Activated CD4-positive, alpha-beta T cell treated with anti-CD3 and anti-CD28 coated beads, Interleukin-2, amount 10 ng/mL, durations not matched to agents 7 days and 5 days (primary cell): ENCODE data around the gene LMO7. TPM values are rescaled to one million over a fixed set of nuclear protein-coding genes. Genes with fewer than 3 reads are reported as not detected.
"Not testable (repeated sequence)": the region's sequence is repeated elsewhere in the genome, so short reads cannot be mapped to it uniquely, and the experiment has no call there.

ENCODE experiments used
- CTCF ChIA-PET: fragments of 350-600 bp; sonication (Branson Sonifier 250); formaldehyde crosslinking; loops from one replicate; lab custom pipeline; 2021; ENCODE audit warnings: antibody characterized with exemption; lab: Charles Lee
- POLR2A ChIA-PET: fragments of 350-600 bp; sonication (Branson Sonifier 250); formaldehyde crosslinking; loops from one replicate; lab custom pipeline; 2021; ENCODE audit warnings: antibody characterized with exemption; lab: Charles Lee
- DNase-seq: peaks from one replicate; pipeline ENCODE4 v3.0.0-alpha.2; 2020
- H3K27ac Mint-ChIP-seq: one replicate; pipeline ENCODE4 v1.8.0; 2021; ENCODE audit warnings: mild to moderate bottlenecking, moderate library complexity, mixed read lengths
- H3K27me3 Mint-ChIP-seq: one replicate; pipeline ENCODE4 v1.8.0; 2021; ENCODE audit warnings: mixed read lengths
- H3K36me3 Mint-ChIP-seq: one replicate; pipeline ENCODE4 v1.8.0; 2021; ENCODE audit warnings: low read depth, mixed read lengths
- H3K4me1 Mint-ChIP-seq: one replicate; pipeline ENCODE4 v1.8.0; 2021; ENCODE audit warnings: mixed read lengths
- H3K4me3 Mint-ChIP-seq: one replicate; pipeline ENCODE4 v1.8.0; 2021; ENCODE audit warnings: mild to moderate bottlenecking, moderate library complexity, mixed read lengths
- H3K9me3 Mint-ChIP-seq: one replicate; pipeline ENCODE4 v1.8.0; 2021; ENCODE audit warnings: mixed read lengths
- total RNA-seq, 2 experiments: library from RNA; stranded (reverse); gene quantifications; one replicate each; pipeline ENCODE4 v1.2.3, GENCODE V29; 2021

LMO7 gene
- total RNA-seq, 2 experiments from 2014 or later: 23.1 to 30.7 TPM

- H3K27ac Mint-ChIP-seq: no peak overlapping the region
- ChIA-PET POLR2A (no interaction called here), CTCF (no interaction called here)
- peaks cover 12% of the 10 kb centered on the region for H3K36me3 Mint-ChIP-seq
- DNase-seq: no peak
- peaks cover 10% of the 10 kb centered on the region for H3K4me1 Mint-ChIP-seq
- H3K27me3 Mint-ChIP-seq: no peaks in the 10 kb centered on the region
- H3K4me3 Mint-ChIP-seq: no peak overlapping the region
- peaks cover 9% of the 10 kb centered on the region for H3K9me3 Mint-ChIP-seq
Observed at GRCh38 chr13:75771226-75771625, 135.1 kb downstream of the LMO7 start.

- Mint-ChIP-seq H3K9me3 (peaks cover 8% of the 10 kb centered on the region), H3K4me1 (peaks cover 4% of the 10 kb centered on the region), H3K27ac (no peak overlapping the region), H3K36me3 (peaks cover 6% of the 10 kb centered on the region), H3K4me3 (no peak overlapping the region), H3K27me3 (no peaks in the 10 kb centered on the region)
- ChIA-PET CTCF (interaction anchor here (1.4 kb wide), 1 partner anchor 12 kb away, joined by 5 read pairs; no protein-coding TSS in a partner anchor), POLR2A (no interaction called here)
- DNase-seq: no peak
Observed at GRCh38 chr13:75771818-75772217, 135.7 kb downstream of the LMO7 start.

- no peak for DNase-seq
- H3K27me3 Mint-ChIP-seq: no peaks in the 10 kb centered on the region
- peaks cover 15% of the 10 kb centered on the region for H3K9me3 Mint-ChIP-seq
- peaks cover 12% of the 10 kb centered on the region for H3K36me3 Mint-ChIP-seq
- ChIA-PET CTCF (no interaction called here), POLR2A (no interaction called here)
- H3K4me3 Mint-ChIP-seq: no peak overlapping the region
- no peaks in the 10 kb centered on the region for H3K4me1 Mint-ChIP-seq
- H3K27ac Mint-ChIP-seq: no peak overlapping the region
Observed at GRCh38 chr13:75774176-75774575, 138.0 kb downstream of the LMO7 start.

- Mint-ChIP-seq H3K27me3 (no peaks in the 10 kb centered on the region), H3K36me3 (peaks cover 15% of the 10 kb centered on the region), H3K9me3 (peaks cover 21% of the 10 kb centered on the region), H3K4me3 (no peak overlapping the region), H3K27ac (no peak overlapping the region), H3K4me1 (no peaks in the 10 kb centered on the region)
- CTCF ChIA-PET: no interaction called here
- DNase-seq: no peak
- POLR2A ChIA-PET: no interaction called here
Observed at GRCh38 chr13:75776550-75776949, 140.4 kb downstream of the LMO7 start.

- Mint-ChIP-seq H3K27me3 (no peaks in the 10 kb centered on the region), H3K9me3 (peaks cover 20% of the 10 kb centered on the region), H3K4me3 (no peak overlapping the region), H3K36me3 (peaks cover 14% of the 10 kb centered on the region), H3K4me1 (no peaks in the 10 kb centered on the region), H3K27ac (no peak overlapping the region)
- no peak for DNase-seq
- ChIA-PET POLR2A (no interaction called here), CTCF (interaction anchor here (1.3 kb wide), 1 partner anchor 11 kb away, joined by 3 read pairs; no protein-coding TSS in a partner anchor)
Observed at GRCh38 chr13:75779393-75779792, 143.3 kb downstream of the LMO7 start.

- Mint-ChIP-seq H3K36me3 (peaks cover 14% of the 10 kb centered on the region), H3K9me3 (peaks cover 20% of the 10 kb centered on the region)
- DNase-seq, H3K4me3 Mint-ChIP-seq, CTCF ChIA-PET, H3K27ac Mint-ChIP-seq, H3K27me3 Mint-ChIP-seq, POLR2A ChIA-PET, H3K4me1 Mint-ChIP-seq: not testable (repeated sequence)
Observed at GRCh38 chr13:75780103-75780502, 144.0 kb downstream of the LMO7 start.

- DNase-seq: no peak
- H3K4me1 Mint-ChIP-seq: no peaks in the 10 kb centered on the region
- CTCF ChIA-PET: interaction anchor here (1.6 kb wide), 1 partner anchor 22 kb away, joined by 5 read pairs; no protein-coding TSS in a partner anchor
- no peak overlapping the region for H3K4me3 Mint-ChIP-seq
- H3K36me3 Mint-ChIP-seq: peaks cover 17% of the 10 kb centered on the region
- POLR2A ChIA-PET: no interaction called here
- H3K27ac Mint-ChIP-seq: no peak overlapping the region
- H3K9me3 Mint-ChIP-seq: peaks cover 20% of the 10 kb centered on the region
- no peaks in the 10 kb centered on the region for H3K27me3 Mint-ChIP-seq
Observed at GRCh38 chr13:75782985-75783384, 146.9 kb downstream of the LMO7 start.

GRCh38 chr13:75784003-75784402, 147.9 kb downstream of the LMO7 start:
- no peaks in the 10 kb centered on the region for H3K27me3 Mint-ChIP-seq

GRCh38 chr13:75785130-75785529, 149.0 kb downstream of the LMO7 start:
- POLR2A ChIA-PET: no interaction called here
- Mint-ChIP-seq H3K9me3 (peaks cover 11% of the 10 kb centered on the region), H3K36me3 (peaks cover 8% of the 10 kb centered on the region)

More at GRCh38 chr13:75784003-75784402, 147.9 kb downstream of the LMO7 start:
- Mint-ChIP-seq H3K4me3 (no peak overlapping the region), H3K27ac (no peak overlapping the region), H3K4me1 (no peaks in the 10 kb centered on the region), H3K36me3 (peaks cover 13% of the 10 kb centered on the region), H3K9me3 (peaks cover 15% of the 10 kb centered on the region)
- CTCF ChIA-PET: no interaction called here
- POLR2A ChIA-PET: interaction anchor here (0.6 kb wide), 1 partner anchor 194 kb away, joined by 3 read pairs; no protein-coding TSS in a partner anchor
- DNase-seq: no peak

GRCh38 chr13:75787249-75787928, 151.3 kb downstream of the LMO7 start:
- peaks cover 5% of the 10 kb centered on the region for H3K36me3 Mint-ChIP-seq
- H3K27ac Mint-ChIP-seq: no peak overlapping the region
- ChIA-PET CTCF (no interaction called here), POLR2A (no interaction called here)
- H3K4me3 Mint-ChIP-seq: no peak overlapping the region
- no peaks in the 10 kb centered on the region for H3K27me3 Mint-ChIP-seq
- H3K9me3 Mint-ChIP-seq: peaks cover 5% of the 10 kb centered on the region
- DNase-seq: no peak
- no peaks in the 10 kb centered on the region for H3K4me1 Mint-ChIP-seq

More at GRCh38 chr13:75785130-75785529, 149.0 kb downstream of the LMO7 start:
- Mint-ChIP-seq H3K4me3 (no peak overlapping the region), H3K27me3 (no peaks in the 10 kb centered on the region), H3K27ac (no peak overlapping the region), H3K4me1 (no peaks in the 10 kb centered on the region)
- no peak for DNase-seq
- CTCF ChIA-PET: no interaction called here

- ChIA-PET POLR2A (no interaction called here), CTCF (interaction anchor here (1.5 kb wide), 1 partner anchor 29 kb away, joined by 4 read pairs; no protein-coding TSS in a partner anchor)
- peaks cover 6% of the 10 kb centered on the region for H3K36me3 Mint-ChIP-seq
- H3K9me3 Mint-ChIP-seq: no peaks in the 10 kb centered on the region
- no peak overlapping the region for H3K27ac Mint-ChIP-seq
- H3K4me3 Mint-ChIP-seq: no peak overlapping the region
- no peaks in the 10 kb centered on the region for H3K27me3 Mint-ChIP-seq
- no peak for DNase-seq
- H3K4me1 Mint-ChIP-seq: no peaks in the 10 kb centered on the region
Observed at GRCh38 chr13:75788481-75788981, 152.4 kb downstream of the LMO7 start.

GRCh38 chr13:75789451-75790197, 153.5 kb downstream of the LMO7 start:
- Mint-ChIP-seq H3K9me3 (no peaks in the 10 kb centered on the region), H3K36me3 (peaks cover 6% of the 10 kb centered on the region), H3K4me3 (no peak overlapping the region), H3K27me3 (no peaks in the 10 kb centered on the region), H3K27ac (no peak overlapping the region), H3K4me1 (no peaks in the 10 kb centered on the region)
- ChIA-PET CTCF (interaction anchor here (1.5 kb wide), 1 partner anchor 30 kb away, joined by 4 read pairs; no protein-coding TSS in a partner anchor), POLR2A (no interaction called here)
- DNase-seq: no peak
